ENCODE data around the gene TADA2B.

TADA2B gene

GRCh38 chr4:7020290-7020689 lies 22.9 kb upstream of the TADA2B start:
- Histone ChIP-seq H3K9me3 (ENCODE audit: severe bottlenecking) (no peaks in the 10 kb centered on the region), H3K36me3 (peaks cover 53% of the 10 kb centered on the region), H3K27me3 (ENCODE audit: insufficient read depth, low read depth, severe bottlenecking) (no peaks in the 10 kb centered on the region), H3K27ac (no peak overlapping the region), H3K4me3 (ENCODE audit: low read depth, low read length) (no peak overlapping the region)
- DNase-seq: no peak
- TF ChIP-seq CTCF (IDR thresholded peaks at IDR 0.05; ENCODE audit: low read depth, low read length): no peak

GRCh38 chr4:7020856-7021255 lies 22.3 kb upstream of the TADA2B start:
- Histone ChIP-seq H3K4me3 (ENCODE audit: low read depth, low read length) (no peak overlapping the region), H3K9me3 (ENCODE audit: severe bottlenecking) (no peaks in the 10 kb centered on the region), H3K27me3 (ENCODE audit: insufficient read depth, low read depth, severe bottlenecking) (no peaks in the 10 kb centered on the region), H3K27ac (no peak overlapping the region), H3K36me3 (peaks cover 51% of the 10 kb centered on the region)
- TF ChIP-seq CTCF (IDR thresholded peaks at IDR 0.05; ENCODE audit: low read depth, low read length): no peak
- DNase-seq: no peak

GRCh38 chr4:7021355-7021754 lies 21.8 kb upstream of the TADA2B start:
- Histone ChIP-seq H3K27me3 (ENCODE audit: insufficient read depth, low read depth, severe bottlenecking) (no peaks in the 10 kb centered on the region), H3K9me3 (ENCODE audit: severe bottlenecking) (no peaks in the 10 kb centered on the region), H3K4me3 (ENCODE audit: low read depth, low read length) (no peak overlapping the region), H3K27ac (no peak overlapping the region), H3K36me3 (peaks cover 49% of the 10 kb centered on the region)
- TF ChIP-seq CTCF (IDR thresholded peaks at IDR 0.05; ENCODE audit: low read depth, low read length): no peak
- no peak for DNase-seq

- peaks cover 49% of the 10 kb centered on the region for H3K36me3 ChIP-seq
- no peak for DNase-seq
Observed at GRCh38 chr4:7021930-7022664, 21.1 kb upstream of the TADA2B start.

GRCh38 chr4:7023486-7023885 lies 19.7 kb upstream of the TADA2B start:
- no peak for DNase-seq
- no peaks in the 10 kb centered on the region for H3K9me3 ChIP-seq (ENCODE audit: severe bottlenecking)
- no peak overlapping the region for H3K4me3 ChIP-seq (ENCODE audit: low read depth, low read length)
- no peaks in the 10 kb centered on the region for H3K27me3 ChIP-seq (ENCODE audit: insufficient read depth, low read depth, severe bottlenecking)
- no peak for TF ChIP-seq CTCF (IDR thresholded peaks at IDR 0.05; ENCODE audit: low read depth, low read length)
- H3K36me3 ChIP-seq: peaks cover 38% of the 10 kb centered on the region
- no peak overlapping the region for H3K27ac ChIP-seq

More at GRCh38 chr4:7021930-7022664, 21.1 kb upstream of the TADA2B start:
- H3K27ac ChIP-seq: no peak overlapping the region
- no peaks in the 10 kb centered on the region for H3K9me3 ChIP-seq (ENCODE audit: severe bottlenecking)
- H3K4me3 ChIP-seq (ENCODE audit: low read depth, low read length): no peak overlapping the region
- TF ChIP-seq CTCF (IDR thresholded peaks at IDR 0.05; ENCODE audit: low read depth, low read length): no peak
- no peaks in the 10 kb centered on the region for H3K27me3 ChIP-seq (ENCODE audit: insufficient read depth, low read depth, severe bottlenecking)

- Histone ChIP-seq H3K36me3 (peaks cover 38% of the 10 kb centered on the region), H3K9me3 (ENCODE audit: severe bottlenecking) (no peaks in the 10 kb centered on the region), H3K27me3 (ENCODE audit: insufficient read depth, low read depth, severe bottlenecking) (no peaks in the 10 kb centered on the region), H3K27ac (no peak overlapping the region), H3K4me3 (ENCODE audit: low read depth, low read length) (no peak overlapping the region)
- TF ChIP-seq CTCF (IDR thresholded peaks at IDR 0.05; ENCODE audit: low read depth, low read length): no peak
- DNase-seq: no peak
Observed at GRCh38 chr4:7023901-7024300, 19.3 kb upstream of the TADA2B start.
